GM18907 (cell line): ENCODE measurements around the gene SLFN14.
"Not testable (repeated sequence)": the region's sequence is repeated elsewhere in the genome, so short reads cannot be mapped to it uniquely, and the experiment has no call there.

Source experiments
- ATAC-seq: cut with Tn5 transposase; IDR thresholded peaks from one replicate; pipeline ENCODE4 v1.9.1; 2021; ENCODE audit warnings: mild to moderate bottlenecking, moderate library complexity; ENCODE audit not compliant: unreplicated experiment

SLFN14 gene

DNA sequence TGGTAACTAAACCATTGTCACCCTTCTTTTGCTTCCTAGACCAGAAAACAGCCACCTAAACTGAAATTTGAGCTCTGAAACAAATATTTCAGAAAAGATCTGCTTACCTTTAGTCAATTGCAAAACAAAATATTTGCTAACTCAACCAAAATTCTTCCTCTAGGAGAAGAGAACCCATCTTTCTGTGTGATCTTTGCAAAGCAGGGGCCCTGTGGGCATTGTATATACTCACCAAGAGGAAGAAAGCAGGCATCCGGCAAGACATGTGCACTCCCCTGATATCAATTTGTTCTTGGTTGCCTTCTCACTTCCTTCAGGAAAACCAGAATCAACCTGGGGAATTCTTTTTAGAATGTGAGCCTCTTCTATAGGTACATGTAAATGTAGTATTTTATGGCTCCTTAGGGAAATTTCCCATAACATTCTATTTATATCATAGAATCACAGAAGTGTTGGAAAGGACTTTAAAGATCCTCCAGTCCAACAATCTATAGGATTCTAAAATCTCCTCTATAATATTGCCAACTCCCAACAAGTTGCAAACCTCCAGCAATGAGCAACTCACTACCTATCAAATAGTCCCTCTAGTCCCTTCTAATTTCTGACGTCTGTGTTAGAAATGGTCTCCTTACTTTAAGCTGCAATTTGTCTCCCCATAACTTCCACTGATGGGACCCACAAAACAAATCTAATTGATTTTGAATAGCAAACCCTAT is 966 bp downstream of the SLFN14 start:
- no peak for ATAC-seq

DNA sequence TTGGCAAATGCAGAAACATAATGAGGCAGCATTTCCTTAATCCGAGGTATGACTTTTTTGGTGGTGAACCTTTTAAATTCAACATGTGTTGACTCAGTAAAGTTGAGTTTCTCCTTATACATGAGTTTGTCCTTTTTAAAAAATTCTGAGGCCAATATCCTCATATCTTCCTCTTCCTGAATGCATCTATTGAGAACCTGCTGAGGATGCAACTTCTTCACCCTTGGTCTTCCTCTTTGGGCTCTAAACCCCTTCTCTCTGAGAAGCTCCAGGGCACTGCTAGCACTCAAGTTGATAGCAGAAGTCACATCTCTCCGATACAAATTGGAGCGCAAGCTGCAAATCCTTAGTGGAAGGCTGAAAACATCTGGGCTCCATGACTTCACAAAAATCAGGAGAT is 3.3 kb downstream of the SLFN14 start:
- ATAC-seq: no peak

DNA sequence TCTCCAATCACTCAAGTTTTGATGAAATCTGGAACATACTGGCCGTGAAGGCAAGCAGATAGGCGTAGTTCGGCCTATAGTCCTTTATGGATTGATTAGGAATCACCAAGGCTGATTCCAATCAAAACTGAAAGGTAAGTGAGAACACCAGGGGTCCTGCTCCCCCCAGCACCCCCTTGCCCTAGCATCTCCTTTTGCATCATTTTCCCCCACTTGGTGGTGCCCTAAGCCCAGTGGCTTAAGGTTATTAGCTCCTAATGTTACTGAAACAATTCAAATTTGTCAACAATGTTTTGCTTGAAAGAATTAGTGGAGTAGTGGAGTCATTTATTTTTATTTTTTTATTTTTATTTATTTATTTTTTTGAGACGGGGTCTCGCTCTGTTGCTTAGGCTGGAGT is 4.9 kb downstream of the SLFN14 start:
- no peak for ATAC-seq

DNA sequence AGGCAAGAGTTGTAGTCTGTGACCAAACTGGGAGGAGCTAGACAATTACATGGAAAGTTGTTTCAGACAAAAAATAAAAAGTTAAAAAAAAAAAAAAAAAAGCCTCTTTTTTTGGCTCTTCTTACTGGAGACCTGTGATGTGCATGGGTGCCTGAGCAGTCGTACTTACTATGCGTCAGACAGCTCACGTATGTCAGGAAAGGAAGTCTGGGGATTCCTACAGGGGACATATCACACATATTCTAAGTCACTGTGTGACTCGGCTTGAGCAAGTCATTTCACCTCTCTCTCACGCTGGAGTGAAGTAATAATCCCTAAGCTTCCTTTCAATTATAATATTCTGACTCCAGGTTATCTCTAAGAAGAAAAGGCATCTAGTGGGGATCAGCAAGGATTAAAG is 6.0 kb downstream of the SLFN14 start:
- ATAC-seq: no peak

DNA sequence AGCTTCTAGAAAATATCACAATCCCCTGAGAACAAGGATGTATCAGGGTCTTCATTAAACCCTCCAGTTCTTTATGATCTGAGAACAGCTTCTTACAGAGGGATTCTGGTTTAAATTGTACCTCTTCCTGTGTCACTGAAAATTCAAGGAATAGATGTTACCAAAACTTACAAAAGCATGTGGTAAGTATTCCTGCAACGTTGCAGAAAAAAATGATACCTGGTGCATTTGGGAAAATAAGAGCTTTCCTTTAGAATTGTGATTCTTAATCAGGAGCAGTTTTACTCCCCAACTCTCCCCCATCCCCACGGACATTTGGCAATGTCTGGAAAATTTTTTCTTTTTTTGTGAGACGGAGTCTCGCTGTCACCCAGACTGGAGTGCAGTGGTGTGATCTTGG is 7.3 kb downstream of the SLFN14 start:
- ATAC-seq: no peak

DNA sequence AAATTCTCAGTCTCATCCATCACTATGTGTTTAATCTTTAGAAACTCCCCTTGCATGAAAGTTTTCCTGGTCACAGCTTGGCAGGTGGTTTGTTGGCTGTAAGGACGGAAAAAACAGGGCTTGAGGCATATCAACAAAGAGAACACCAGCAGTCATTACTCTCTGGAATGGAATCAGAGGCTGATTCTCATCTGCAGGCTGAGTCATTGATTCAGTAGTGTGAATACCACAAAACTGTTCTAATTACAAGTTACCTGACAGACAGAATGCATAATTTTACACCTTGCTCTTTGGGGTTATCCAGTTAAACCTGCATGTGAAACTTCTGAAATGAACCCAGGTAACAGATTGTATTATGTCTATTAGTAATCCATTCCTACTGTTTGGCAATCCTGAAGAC is 11.6 kb downstream of the SLFN14 start:
- no peak for ATAC-seq

DNA sequence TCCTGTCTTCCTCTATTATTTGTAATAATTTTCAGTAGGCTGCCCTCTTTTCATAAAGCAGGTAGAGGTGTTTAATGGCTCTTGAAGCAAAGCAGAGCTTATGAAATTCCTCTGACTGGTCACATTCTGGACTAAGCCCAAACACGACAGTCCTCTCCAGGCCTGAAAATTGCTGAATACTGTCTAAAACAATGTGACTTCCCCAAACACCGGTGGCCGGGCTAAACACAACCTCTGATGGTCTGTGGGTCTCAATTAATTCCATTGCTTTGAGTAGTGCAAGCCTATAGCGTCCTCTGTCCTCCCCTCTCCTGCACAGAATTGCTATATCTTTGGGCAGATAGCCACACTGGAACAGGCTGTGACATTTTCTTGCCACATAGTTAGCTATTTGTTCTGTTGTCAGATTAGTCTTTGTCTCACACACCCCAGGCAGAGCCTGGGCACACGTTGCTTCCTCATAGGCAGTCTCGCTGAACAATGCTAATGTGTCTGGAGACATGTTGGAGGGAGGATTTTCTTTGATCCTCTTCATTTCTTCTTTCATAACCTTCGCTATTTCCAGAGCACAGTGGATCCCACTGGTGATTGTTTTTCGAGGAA is 12.3 kb downstream of the SLFN14 start:
- ATAC-seq: no peak

DNA sequence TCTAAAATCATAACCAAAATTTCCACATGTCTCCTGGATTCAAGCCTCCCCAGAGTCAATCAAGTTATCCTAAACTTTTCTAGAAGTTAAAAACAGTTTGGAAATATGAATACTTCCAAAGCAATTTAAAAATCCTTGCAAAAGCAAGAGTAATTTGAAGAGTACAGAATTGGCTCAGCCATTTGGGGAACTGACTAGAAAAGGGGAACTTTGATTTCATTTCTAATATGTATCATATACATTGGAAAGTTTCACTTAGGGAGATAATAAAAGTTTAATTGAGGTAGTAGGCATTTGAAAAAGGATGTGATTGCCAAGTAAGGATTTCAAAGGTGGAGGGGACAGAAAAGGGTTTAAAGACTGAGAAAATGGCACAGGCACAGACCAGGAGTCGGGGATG is 14.1 kb downstream of the SLFN14 start:
- no peak for ATAC-seq

DNA sequence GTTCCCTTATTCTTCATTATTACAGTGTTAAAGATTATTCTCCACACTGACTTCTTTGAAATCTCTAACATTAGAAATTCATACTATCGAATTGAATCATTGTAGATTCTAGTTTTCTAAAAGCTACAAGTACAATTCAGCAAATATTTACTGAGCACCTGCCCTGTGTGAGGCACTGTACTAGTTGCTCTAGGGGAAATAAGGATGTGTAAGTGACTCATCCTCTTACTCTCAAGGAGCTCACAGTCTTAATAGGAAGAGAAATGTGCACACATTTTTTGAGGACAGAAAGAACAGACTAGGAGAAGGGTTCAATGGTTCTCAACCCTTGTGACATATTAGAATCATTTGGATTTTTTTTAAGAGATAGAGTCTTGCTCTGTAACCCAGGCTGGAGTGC is 15.5 kb downstream of the SLFN14 start:
- no peak for ATAC-seq

DNA sequence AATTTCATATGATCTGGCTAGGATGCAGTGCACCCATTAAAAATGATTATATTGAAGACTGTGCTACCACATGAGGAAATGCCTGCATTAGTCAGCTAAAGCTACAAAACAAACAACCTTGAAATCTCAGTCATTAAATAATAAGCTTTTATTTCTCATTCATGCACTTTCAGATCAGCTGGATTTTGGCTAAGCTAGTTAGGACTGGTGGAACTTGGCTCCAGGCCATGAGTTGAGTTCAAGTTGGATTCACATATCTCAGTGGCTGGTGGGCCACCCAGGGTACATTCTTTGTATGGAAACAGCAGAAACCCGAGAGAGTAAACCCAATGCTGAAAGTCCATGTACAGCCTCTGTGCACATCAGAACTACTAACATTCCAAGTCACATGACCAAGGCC is 16.8 kb downstream of the SLFN14 start:
- no peak for ATAC-seq

DNA sequence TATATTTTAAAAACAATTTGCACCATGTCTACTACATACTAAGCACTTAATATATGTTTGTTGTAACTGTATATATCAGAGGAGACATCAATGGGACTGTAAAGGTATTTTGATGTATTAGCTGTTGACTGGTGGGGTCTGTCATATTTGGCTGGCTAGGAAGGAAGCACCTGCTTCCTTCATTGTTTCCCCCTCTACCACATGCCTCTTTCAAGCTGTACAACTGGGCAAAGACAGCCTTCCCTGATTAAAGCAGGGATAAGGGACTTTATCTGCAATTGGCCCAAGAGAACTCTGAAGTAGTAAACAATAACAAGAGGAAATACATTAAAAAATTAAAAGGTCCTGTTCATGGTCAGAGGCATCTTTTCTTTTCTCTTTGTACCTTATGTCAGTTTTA is 17.6 kb downstream of the SLFN14 start:
- no peak for ATAC-seq

DNA sequence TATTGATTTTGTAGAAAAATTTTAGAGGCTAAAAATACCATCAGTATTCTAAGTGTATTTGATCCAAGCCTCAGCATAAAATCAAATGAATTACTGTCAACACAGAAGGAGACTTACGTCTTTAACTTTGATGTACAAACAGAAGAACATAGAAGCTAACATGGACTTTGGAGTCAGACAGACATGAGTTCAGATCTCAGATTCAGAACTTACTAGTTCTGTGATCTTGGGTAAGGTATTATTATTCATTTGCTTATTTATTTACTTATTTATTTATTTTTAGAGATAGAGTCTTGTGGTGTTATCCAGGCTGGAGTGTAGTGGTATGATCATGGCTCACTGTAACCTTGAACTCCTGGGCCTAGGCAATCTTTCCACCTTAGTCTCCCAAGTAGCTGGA is 19.2 kb downstream of the SLFN14 start:
- ATAC-seq: no peak

DNA sequence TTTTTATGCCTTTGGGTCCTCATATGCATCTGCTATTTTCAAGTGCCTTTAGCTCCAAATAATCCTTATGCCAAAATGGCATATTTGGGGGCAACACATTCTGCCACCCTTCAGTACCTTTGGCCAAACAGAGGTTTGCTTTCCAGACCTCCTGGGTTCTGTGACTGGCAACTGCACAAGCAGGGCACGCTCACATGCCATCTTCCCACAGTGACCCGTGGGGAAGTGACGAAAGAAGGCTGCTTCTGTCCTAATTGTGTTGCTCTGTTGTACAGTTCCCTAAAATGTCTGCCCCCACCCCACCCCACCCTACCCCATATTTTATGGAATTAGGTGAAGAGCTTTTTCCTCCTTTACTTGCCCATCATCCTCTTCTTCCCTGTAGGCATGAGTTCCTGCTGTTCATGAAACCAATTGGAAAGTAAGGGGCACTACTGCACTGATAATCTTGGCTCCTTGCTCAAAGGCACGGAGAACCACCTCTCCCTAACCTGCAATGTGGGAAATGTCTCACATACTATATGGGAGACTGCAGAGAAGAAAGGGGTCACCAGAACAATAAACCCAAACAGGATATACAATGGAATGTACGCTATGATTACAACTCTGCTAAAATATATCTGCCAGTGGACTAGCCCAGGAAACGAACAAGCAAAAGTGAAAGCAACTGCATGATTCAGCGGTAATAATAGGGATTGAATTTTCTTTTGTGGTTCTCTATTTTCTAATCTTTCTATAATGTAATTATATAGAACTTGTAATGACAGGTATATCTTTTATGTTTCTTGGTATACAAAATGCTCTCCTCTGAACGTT is 19.8 kb downstream of the SLFN14 start:
- no peak for ATAC-seq

DNA sequence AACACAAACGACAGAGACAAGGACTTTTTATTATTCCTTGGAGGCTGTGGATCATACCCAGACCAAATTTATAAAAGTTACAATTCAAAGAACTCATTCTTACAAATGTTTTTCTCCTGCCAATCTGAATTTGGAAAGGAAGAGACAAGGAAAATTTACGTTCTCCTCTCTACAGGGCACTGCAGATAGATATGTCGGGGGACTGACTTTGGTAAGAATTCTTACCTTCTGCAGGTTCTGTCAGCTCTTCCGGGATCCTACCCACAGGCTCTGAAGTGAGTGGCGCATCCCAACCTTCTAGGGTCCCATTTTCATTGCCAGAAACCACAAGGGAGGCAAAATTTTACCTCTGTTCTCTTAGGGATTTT is 21.0 kb downstream of the SLFN14 start:
- ATAC-seq: no peak

DNA sequence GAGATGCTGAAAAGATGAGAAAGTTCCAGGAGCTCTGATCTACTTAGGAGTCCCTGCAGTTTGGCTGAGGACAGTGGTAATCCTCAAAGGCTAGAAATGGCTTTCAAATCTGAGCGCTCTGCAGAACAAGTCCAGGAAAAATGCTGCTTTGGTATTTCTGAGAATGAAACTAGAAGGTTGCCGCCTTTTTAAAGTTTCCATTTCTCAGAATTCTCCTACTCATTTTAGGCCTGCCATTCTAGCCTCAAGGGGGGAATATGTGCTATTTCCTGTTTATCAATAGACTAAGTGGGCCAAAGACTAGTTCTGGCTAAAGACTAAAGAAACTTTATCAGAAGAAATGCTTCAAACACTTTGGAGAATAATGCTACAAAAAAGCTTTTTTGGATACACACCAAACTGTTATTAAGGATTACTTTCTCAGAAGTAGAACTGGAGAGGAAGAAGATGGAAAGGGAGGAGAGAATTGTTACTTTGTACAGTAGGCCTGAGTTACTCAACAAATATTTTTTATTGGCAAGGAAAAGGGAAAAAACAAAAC is 22.9 kb downstream of the SLFN14 start, which contains the start of gene SLFN12L:
SLFN12L (minus strand) TSS at position 78 of the 541 bp plus-strand sequence. CDS start 15,314 bp downstream, outside the sequence.
- no peak for ATAC-seq

DNA sequence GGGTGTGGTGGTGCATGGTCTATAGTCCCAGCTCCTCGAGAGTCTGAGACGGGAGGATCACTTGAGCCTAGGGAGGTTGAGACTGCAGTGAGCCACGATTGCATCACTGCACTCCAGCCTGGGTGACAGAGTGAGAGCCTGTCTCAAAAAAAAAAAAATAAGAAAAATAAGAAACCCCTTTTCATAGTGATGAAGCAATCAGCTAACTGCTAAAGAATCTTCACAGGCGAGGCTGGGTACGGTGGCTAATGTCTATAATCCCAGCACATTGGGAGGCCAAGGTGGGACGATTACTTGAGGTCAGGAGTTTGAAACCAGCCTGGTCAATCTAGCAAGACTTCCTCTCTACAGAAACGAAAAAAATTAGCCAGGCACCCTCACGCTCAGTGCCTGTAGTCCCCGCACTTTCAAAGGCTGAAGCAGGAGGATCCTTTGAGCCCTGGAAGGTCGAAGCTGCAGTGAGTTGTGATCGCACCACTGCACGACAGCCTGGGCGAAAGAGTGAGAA is 23.9 kb downstream of the SLFN14 start:
- no peak for ATAC-seq

DNA sequence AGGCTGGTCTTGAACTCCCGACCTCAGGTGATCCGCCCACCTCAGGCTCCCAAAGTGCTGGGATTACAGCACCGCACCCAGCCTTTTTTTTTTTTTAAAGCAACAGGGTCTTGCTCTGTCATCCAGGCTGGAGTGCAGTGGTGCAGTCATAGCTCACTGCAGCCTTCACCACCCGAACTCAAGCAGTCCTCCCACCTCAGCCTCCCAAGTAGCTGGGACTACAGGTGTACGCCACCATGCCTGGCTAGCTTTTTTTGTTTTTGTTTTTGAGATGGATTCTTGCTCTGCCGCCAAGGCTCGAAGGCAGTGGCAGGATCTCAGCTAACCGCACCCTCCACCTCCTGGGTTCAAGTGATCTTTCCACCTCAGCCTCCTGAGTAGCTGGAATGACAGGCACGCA is 25.2 kb downstream of the SLFN14 start:
- ATAC-seq: not testable (repeated sequence)

DNA sequence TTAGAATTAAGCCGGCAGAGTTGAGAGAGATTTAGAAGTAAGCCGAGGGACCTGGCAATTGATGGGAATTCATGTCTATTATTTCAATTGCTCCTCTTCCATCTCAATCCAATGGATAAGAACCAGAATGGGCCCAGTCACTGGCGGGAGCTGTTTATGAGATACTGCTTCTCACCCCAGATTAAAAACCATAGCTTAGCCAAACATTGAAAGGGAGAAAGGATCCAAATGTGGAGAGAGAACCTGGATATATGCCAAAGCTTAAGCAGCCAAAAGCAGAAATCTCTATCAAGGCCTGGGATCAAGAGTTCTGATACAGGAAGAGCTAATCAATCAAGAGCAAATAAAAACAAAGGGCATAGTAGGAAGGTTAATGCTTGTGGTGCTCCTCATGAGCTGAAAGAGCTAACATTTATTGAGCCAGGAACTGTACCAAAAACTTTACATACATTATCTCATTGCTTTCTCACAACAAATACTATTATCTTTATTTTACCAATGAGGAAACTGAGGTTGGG is 26.0 kb downstream of the SLFN14 start:
- no peak for ATAC-seq

DNA sequence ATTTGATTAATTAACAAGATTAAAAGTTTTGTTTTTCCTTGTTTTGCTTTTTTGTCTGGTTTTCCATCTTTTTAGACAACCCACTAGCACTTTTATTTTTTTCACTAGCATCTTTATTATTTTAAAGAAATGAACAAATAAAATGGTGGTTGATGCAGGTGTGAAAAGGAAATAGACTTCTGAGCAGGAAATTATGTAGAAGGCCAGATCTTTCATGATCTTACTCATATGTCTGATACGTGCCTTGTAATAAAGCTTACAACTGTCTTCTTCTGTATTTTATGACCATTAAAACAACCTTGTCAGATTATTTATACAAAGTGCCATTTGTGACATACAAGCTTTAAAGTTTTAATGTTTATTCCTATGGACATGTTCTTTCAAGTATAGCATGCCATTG is 29.5 kb downstream of the SLFN14 start:
- ATAC-seq: no peak

DNA sequence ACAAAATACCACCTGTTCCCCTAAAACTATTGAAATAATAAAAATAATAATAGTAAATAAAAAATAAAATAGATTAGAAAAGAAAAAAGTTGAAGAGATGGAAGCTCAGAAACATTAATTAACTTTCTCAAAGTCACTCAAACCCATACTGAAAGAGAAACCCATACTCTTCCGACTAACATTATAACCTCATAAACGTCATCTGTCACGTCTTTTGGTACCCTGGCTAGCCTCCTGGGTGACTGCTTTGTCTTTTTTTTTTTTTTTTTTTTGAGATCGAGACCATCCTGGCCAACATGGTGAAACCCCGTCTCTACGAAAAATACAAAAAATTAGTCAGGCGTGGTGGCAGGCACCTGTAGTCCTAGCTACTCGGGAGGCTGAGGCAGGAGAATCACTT is 30.8 kb downstream of the SLFN14 start:
- ATAC-seq: no peak

DNA sequence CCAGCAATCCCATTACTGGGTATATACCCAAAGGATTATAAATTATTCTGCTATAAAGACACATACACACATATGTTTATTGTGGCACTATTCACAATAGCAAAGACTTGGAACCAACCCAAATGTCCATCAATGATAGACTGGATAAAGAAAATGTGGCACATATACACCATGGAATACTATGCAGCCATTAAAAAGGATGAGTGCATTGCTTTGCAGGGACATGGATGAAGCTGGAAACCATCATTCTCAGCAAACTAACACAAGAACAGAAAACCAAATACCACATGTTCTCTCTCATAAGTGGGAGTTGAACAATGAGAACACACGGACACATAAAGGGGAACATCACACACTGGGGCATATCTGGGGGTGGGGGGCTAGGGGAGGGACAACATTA is 31.3 kb downstream of the SLFN14 start:
- ATAC-seq: not testable (repeated sequence)
